Epithelial cell of proximal tubule (primary cell): ENCODE data around the gene PTRH2. TPM values are rescaled to one million over a fixed set of nuclear protein-coding genes. Genes with fewer than 3 reads are reported as not detected.
A peak's percentile ranks its signal among the peaks of the same experiment; 100 is the strongest.
"Not testable (repeated sequence)": the region's sequence is repeated elsewhere in the genome, so short reads cannot be mapped to it uniquely, and the experiment has no call there.

ENCODE experiments used
- DNase-seq: peaks from one replicate; pipeline ENCODE4 v3.0.0-alpha.2; 2011; ENCODE audit warnings: low read depth
- H3K4me3 ChIP-seq: 2 replicates; pipeline ENCODE4 v1.5.1; 2011; ENCODE audit warnings: low read depth, mild to moderate bottlenecking, low read length
- total RNA-seq: library from RNA; depleted of rRNA; stranded (reverse); fragments of >200 nt; gene quantifications from 2 replicates; pipeline ENCODE4 v1.2.3, GENCODE V29; 2015
- TF ChIP-seq, protein P1 (sequence below): conservative IDR thresholded peaks from 2 replicates; pipeline ENCODE4 v1.5.1; 2012; ENCODE audit warnings: low read depth, mild to moderate bottlenecking, low read length

The PTRH2 gene
- total RNA-seq, 1 donor from 2014 or later, result 44.6 TPM

DNA sequence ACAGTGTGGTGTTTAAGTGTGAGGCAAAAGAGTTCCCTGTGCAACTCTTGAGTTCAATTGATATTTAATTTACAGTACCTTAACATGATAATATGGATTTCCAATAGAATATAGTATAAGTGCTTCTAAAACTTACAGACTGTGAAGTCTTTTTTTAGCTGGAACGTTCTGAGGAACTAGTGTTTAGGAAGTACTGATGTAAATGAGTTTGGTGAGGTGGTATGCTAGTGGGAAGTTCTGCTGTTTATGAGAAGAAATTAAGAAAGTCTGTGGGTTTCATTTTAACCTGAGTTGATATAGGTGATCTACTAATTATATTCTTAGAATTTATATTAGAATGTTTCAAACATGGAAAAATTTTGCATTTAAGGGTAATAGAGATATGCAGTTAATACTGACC is 32.0 kb downstream of the PTRH2 start:
- no peak overlapping the region for H3K4me3 ChIP-seq
- no peak for DNase-seq
- TF ChIP-seq, protein P1, sequence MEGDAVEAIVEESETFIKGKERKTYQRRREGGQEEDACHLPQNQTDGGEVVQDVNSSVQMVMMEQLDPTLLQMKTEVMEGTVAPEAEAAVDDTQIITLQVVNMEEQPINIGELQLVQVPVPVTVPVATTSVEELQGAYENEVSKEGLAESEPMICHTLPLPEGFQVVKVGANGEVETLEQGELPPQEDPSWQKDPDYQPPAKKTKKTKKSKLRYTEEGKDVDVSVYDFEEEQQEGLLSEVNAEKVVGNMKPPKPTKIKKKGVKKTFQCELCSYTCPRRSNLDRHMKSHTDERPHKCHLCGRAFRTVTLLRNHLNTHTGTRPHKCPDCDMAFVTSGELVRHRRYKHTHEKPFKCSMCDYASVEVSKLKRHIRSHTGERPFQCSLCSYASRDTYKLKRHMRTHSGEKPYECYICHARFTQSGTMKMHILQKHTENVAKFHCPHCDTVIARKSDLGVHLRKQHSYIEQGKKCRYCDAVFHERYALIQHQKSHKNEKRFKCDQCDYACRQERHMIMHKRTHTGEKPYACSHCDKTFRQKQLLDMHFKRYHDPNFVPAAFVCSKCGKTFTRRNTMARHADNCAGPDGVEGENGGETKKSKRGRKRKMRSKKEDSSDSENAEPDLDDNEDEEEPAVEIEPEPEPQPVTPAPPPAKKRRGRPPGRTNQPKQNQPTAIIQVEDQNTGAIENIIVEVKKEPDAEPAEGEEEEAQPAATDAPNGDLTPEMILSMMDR, result no peak

DNA sequence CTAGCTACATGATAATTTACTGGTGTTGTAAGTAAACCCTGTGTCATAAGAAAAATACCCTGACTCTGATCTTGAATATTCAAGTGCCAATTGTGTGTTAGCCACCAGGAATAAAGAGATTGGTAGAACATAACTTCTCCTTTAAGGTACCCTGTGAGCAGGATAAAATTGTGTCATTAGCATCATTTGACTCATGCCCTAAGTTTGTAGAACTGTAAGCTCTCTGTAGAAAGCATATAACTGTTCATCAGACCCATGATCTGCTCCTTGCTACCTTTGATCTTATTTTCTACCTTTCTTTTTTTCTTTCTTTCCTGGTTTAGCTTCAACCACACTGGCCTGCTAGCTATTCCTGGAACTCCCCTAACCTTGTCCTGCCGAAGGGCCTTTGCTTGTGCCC is 35.8 kb downstream of the PTRH2 start:
- H3K4me3 ChIP-seq, result no peak overlapping the region
- DNase-seq, result no peak
- TF ChIP-seq, protein P1, result no peak

DNA sequence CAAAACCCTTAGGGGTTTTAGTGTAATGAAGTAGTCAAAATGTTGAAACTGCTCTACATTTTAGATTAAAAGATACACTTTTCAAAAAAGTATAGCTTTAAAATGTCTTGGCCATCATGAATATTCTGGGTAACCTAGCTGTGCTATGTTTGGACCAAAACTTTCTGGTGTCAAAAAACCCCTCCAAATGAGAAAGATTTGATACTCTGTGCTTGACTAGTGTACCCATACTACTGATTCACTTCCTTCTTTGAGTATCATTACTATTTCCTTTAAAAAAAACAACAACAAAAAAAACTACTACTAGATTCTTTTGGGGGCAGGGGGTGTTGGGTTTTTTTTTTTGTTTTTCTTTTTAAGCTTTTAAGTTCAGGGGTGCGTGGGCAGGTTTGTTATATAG is 37.3 kb downstream of the PTRH2 start:
- peak overlapping the region; percentile 2 for H3K4me3 ChIP-seq
- DNase-seq, result no peak
- TF ChIP-seq, protein P1, result no peak

DNA sequence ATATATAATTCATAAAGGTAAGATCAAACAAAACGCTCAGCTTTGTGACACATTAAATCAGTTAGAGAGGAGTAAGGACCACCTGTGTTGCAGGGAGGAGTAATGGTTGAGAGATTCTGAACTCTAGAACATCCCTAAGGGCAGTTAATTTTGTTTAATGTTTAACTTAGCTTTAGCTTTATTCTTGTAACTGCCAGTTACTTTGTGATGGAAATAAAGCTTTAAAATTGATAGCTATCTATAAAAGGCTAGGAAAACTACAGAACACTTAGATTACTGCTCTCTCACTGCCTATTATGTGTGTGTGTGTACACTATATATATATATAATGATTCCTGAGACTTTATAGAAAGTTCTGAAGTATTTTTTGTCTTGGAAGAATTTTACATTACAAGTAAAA is 37.8 kb downstream of the PTRH2 start:
- H3K4me3 ChIP-seq, result peak overlapping the region; percentile 2
- peak; percentile 45 for DNase-seq
- TF ChIP-seq, protein P1, result no peak

DNA sequence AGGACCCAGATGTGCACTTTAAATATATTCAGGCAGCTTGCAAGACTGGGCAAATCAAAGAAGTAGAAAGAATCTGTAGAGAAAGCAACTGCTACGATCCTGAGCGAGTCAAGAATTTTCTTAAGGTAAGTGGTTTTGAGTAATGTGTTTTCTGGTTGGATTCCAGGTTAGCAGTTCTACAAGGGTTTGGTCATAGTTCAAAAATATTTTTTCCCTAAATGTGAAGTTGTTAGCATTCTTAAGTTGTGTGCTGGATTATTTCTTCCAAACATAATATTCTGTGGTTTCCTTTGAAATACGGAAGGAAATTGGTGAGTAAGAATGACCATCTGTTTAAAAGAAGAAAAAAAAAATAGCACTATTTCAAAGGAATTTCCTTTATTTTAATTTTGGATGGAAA is 38.4 kb downstream of the PTRH2 start:
- TF ChIP-seq, protein P1, result no peak
- no peak overlapping the region for H3K4me3 ChIP-seq
- DNase-seq, result peak; percentile 83

DNA sequence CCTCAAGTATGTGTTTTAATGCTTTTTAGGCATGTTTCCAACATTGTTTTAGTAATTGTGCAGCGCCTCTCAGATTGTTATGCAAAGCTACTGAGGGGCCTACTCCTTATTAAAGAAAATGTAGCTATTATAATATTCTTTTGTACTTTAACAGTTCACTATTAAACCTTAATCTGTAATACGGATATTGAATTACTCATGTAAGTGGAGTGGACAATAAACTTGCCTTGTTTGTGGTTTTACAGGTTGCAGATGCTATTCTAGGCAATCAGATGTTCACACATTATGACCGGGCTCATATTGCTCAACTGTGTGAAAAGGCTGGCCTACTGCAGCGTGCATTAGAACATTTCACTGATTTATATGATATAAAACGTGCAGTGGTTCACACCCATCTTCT is 41.0 kb downstream of the PTRH2 start:
- TF ChIP-seq, protein P1, result no peak
- H3K4me3 ChIP-seq, result no peak overlapping the region
- no peak for DNase-seq

DNA sequence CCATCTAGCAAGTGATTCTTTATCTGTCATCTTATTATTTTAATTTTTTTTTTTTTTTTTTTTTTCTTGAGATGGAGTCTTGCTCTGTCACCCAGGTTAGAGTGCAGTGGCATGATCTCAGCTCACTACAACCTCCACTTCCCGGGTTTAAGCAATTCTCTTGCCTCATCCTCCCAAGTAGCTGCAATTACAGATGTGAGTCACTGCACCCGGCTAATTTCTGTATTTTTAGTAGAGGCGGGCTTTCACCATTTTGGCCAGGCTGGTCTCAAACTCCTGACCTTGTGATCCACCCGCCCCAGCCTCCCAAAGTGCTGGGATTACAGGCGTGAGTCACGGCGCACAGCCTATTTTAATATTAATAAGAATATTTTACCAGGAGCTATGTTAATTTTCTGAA is 50.6 kb downstream of the PTRH2 start:
- not testable (repeated sequence) for H3K4me3 ChIP-seq, DNase-seq

DNA sequence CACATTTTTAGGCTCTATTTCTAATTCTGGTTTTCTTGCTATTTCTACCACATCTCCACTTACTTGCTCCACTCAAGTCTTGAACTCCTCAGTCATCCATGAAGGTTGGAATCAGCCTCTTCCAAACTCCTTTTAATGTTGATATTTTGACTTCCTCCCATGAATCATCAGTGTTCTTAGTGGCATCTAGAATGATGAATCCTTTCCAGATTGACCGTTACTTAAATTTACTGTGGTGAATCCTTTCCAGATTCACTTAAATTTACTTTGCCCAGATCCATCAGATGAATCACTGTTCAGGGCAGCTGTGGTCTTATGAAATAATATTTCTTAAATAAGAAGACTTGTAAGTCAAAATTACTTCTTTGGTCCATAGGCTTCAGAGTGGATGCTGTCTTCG is 55.1 kb downstream of the PTRH2 start:
- DNase-seq, result no peak
- TF ChIP-seq, protein P1, result no peak
- H3K4me3 ChIP-seq, result no peak overlapping the region
